ENCODE results near the gene EPG5. TPM values are rescaled to one million over a fixed set of nuclear protein-coding genes. Genes with fewer than 3 reads are reported as not detected.

Gene EPG5
- total RNA-seq, 2 experiments from 2014 or later: 15.3 to 19.0 TPM

GRCh38 chr18:45891806-45892205, 75.3 kb downstream of the EPG5 start:
- DNase-seq (no peak), ATAC-seq (no peak)
- Mint-ChIP-seq H3K9me3 (no peaks in the 10 kb centered on the region), H3K27ac (no peak overlapping the region), H3K4me1 (ENCODE audit: low read depth) (peaks cover 6% of the 10 kb centered on the region), H3K27me3 (no peaks in the 10 kb centered on the region), H3K4me3 (no peak overlapping the region), H3K36me3 (ENCODE audit: low read depth) (peaks cover 21% of the 10 kb centered on the region)
- intact Hi-C loops (cut with micrococcal nuclease): no loop called here
- ChIA-PET CTCF (no interaction called here), POLR2A (no interaction called here)
- TF ChIP-seq, protein P1, sequence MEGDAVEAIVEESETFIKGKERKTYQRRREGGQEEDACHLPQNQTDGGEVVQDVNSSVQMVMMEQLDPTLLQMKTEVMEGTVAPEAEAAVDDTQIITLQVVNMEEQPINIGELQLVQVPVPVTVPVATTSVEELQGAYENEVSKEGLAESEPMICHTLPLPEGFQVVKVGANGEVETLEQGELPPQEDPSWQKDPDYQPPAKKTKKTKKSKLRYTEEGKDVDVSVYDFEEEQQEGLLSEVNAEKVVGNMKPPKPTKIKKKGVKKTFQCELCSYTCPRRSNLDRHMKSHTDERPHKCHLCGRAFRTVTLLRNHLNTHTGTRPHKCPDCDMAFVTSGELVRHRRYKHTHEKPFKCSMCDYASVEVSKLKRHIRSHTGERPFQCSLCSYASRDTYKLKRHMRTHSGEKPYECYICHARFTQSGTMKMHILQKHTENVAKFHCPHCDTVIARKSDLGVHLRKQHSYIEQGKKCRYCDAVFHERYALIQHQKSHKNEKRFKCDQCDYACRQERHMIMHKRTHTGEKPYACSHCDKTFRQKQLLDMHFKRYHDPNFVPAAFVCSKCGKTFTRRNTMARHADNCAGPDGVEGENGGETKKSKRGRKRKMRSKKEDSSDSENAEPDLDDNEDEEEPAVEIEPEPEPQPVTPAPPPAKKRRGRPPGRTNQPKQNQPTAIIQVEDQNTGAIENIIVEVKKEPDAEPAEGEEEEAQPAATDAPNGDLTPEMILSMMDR (IDR thresholded peaks at IDR 0.05): no peak

DNA sequence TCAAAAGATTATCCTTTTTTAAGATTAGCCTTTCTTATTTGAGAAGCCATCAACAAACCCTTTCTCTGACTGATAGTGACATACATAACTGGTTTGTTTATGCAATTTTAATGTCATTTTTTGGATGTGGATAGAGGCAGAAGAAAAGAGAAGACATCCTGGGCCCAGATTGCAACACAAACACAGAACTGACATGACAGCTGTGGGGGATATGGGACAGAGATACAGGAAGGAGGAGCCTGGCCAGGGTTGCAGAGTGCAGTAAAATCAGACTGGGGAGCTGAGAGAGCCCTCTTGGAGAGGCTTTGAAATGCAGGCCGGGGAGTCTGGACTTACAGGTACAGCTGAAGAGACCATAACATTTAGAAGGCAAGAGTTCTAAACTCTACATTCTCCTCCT, 76.5 kb downstream of the EPG5 start:
- ChIA-PET CTCF (interaction anchor here (0.9 kb wide), 3 partner anchors 11 to 20 kb away, joined by 3 to 4 read pairs (median 3); no protein-coding TSS in a partner anchor), POLR2A (interaction anchor here (1.3 kb wide), 1 partner anchor 10 kb away, joined by 3 read pairs; no protein-coding TSS in a partner anchor)
- H3K9me3 Mint-ChIP-seq: no peaks in the 10 kb centered on the region
- no peaks in the 10 kb centered on the region for H3K27me3 Mint-ChIP-seq
- TF ChIP-seq, protein P1 (IDR thresholded peaks at IDR 0.05): no peak
- DNase-seq (no peak), ATAC-seq (no peak)
- peaks cover 18% of the 10 kb centered on the region for H3K36me3 Mint-ChIP-seq (ENCODE audit: low read depth)
- H3K4me1 Mint-ChIP-seq (ENCODE audit: low read depth): peaks cover 6% of the 10 kb centered on the region
- no peak overlapping the region for H3K27ac Mint-ChIP-seq
- H3K4me3 Mint-ChIP-seq: no peak overlapping the region
- intact Hi-C loops (cut with micrococcal nuclease): no loop called here

DNA sequence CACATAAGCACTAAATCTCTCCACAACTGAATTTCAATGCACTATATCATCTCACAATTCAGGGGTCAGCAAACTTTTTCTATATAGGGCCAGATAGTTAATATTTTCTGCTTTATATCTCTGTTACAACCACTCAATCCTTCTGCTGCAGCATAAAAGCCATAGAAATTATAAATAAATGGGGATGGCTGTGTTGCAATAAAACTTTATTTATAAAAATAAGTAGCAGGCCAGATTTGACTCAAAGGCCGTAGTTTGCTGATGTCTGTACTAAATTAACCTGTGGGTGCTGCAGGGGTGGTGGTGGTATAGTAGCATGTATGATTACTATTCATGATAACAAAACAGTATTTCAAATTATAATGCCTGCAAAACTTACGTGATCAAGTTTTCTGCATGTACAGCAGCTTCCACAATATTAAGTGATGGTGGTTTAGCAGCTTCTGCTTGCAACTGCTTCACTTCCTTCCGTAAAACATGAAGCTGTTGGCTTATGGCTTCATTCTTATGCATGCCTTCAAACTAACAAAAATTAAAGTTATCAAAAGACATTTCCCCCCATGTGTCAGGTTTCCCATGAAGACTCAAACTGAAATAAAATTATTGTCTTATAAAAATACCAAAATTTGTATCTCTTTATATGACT, 77.6 kb downstream of the EPG5 start:
- H3K4me3 Mint-ChIP-seq: no peak overlapping the region
- ATAC-seq (no peak), DNase-seq (no peak)
- CTCF ChIA-PET: no interaction called here
- H3K9me3 Mint-ChIP-seq: no peaks in the 10 kb centered on the region
- intact Hi-C loops (cut with micrococcal nuclease): no loop called here
- H3K27ac Mint-ChIP-seq: no peak overlapping the region
- TF ChIP-seq, protein P1 (IDR thresholded peaks at IDR 0.05): no peak
- no peaks in the 10 kb centered on the region for H3K4me1 Mint-ChIP-seq (ENCODE audit: low read depth)
- peaks cover 13% of the 10 kb centered on the region for H3K36me3 Mint-ChIP-seq (ENCODE audit: low read depth)
- POLR2A ChIA-PET: no interaction called here
- H3K27me3 Mint-ChIP-seq: no peaks in the 10 kb centered on the region

DNA sequence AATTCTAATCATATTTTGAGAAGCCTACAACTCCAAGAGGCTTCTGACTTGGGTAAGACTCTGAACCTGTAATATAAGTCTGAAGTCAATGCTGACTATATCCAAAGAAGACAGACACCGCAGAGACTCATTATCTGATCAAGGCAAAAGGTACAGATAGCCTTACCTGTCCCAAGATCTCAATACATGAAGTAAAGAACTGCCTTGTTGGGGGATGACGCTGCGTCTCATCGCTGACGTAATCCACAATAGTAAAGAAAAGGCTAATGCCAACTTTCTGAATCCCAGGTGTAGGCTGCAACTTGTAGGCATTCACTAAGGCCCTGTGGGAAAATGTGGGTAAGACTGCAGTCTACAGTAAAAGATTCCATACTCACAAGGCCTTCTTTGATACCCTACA, 79.5 kb downstream of the EPG5 start:
- H3K9me3 Mint-ChIP-seq: no peaks in the 10 kb centered on the region
- CTCF ChIA-PET: interaction anchor here (0.6 kb wide), 1 partner anchor 19 kb away, joined by 3 read pairs; no protein-coding TSS in a partner anchor
- H3K27ac Mint-ChIP-seq: no peak overlapping the region
- H3K4me1 Mint-ChIP-seq (ENCODE audit: low read depth): no peaks in the 10 kb centered on the region
- ATAC-seq (no peak), DNase-seq (no peak)
- TF ChIP-seq, protein P1 (IDR thresholded peaks at IDR 0.05): no peak
- H3K4me3 Mint-ChIP-seq: no peak overlapping the region
- H3K27me3 Mint-ChIP-seq: no peaks in the 10 kb centered on the region
- intact Hi-C loops (cut with micrococcal nuclease): no loop called here
- peaks cover 16% of the 10 kb centered on the region for H3K36me3 Mint-ChIP-seq (ENCODE audit: low read depth)
- POLR2A ChIA-PET: no interaction called here

- no peak for ATAC-seq
These were observed 86.1 kb downstream of the EPG5 start for GRCh38 chr18:45880876-45881558.

More at GRCh38 chr18:45880876-45881558, 86.1 kb downstream of the EPG5 start:
- no peak for DNase-seq
- H3K27ac Mint-ChIP-seq: no peak overlapping the region
- POLR2A ChIA-PET: interaction anchor here (0.6 to 0.9 kb wide), 3 partner anchors 192 to 1006 kb away, joined by 3 read pairs; no protein-coding TSS in a partner anchor
- TF ChIP-seq, protein P1 (IDR thresholded peaks at IDR 0.05): no peak
- peaks cover 31% of the 10 kb centered on the region for H3K36me3 Mint-ChIP-seq (ENCODE audit: low read depth)
- no peak overlapping the region for H3K4me3 Mint-ChIP-seq
- intact Hi-C loops (cut with micrococcal nuclease): loop anchor here (1.0 kb wide), 1 partner anchor 216 kb away; no protein-coding TSS in a partner anchor
- H3K9me3 Mint-ChIP-seq: no peaks in the 10 kb centered on the region
- no peaks in the 10 kb centered on the region for H3K27me3 Mint-ChIP-seq
- H3K4me1 Mint-ChIP-seq (ENCODE audit: low read depth): peaks cover 11% of the 10 kb centered on the region
- CTCF ChIA-PET: interaction anchor here (0.7 to 7.9 kb wide), 31 partner anchors 9 to 260 kb away, joined by 3 to 155 read pairs (median 6); partner anchors contain the start of genes PSTPIP2 and SLC14A1

Data from activated CD8-positive, alpha-beta T cell treated with anti-CD3 and anti-CD28 coated beads for 36 hours (primary cell).